GM12873 (cell line): ENCODE results near the gene VPS4B.

Source experiments
- TF ChIP-seq, protein P1 (sequence below): IDR thresholded peaks from 2 replicates; pipeline ENCODE4 v1.5.1; 2012; ENCODE audit warnings: low read depth, mild to moderate bottlenecking, moderate library complexity, low read length, control low read depth; ENCODE audit not compliant: insufficient read depth; ENCODE audit errors: missing control alignments

The VPS4B gene

DNA sequence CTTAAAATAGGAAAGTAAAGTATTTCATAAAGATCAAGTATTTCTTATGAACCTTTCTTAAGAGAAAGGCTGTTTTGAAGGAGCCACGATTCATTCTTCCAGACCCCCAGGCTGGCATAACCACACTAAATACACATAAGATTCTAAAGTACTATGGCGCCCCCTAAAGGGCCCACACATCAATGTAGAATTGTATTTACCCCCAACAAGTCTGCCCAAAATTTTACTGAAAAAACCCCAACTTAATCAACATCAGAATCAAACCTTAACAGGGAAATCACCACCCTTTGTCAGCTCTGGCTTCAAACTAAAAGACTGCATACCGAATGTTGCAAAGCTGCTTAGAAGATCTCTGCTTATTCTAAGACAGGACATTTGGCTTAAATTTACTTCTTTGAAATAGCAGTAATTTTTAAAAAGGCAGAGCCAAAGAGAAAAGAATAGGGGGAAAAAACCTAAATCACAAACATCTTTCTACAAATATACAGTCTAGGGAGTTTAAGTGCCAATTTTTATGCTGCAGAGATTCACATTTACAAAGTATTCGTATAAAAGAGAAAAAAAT, 82.3 kb downstream of the VPS4B start:
- TF ChIP-seq, protein P1, sequence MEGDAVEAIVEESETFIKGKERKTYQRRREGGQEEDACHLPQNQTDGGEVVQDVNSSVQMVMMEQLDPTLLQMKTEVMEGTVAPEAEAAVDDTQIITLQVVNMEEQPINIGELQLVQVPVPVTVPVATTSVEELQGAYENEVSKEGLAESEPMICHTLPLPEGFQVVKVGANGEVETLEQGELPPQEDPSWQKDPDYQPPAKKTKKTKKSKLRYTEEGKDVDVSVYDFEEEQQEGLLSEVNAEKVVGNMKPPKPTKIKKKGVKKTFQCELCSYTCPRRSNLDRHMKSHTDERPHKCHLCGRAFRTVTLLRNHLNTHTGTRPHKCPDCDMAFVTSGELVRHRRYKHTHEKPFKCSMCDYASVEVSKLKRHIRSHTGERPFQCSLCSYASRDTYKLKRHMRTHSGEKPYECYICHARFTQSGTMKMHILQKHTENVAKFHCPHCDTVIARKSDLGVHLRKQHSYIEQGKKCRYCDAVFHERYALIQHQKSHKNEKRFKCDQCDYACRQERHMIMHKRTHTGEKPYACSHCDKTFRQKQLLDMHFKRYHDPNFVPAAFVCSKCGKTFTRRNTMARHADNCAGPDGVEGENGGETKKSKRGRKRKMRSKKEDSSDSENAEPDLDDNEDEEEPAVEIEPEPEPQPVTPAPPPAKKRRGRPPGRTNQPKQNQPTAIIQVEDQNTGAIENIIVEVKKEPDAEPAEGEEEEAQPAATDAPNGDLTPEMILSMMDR: peak; percentile 59
